Caco-2 (cell line): ENCODE data around the gene RERE. TPM values are rescaled to one million over a fixed set of nuclear protein-coding genes. Genes with fewer than 3 reads are reported as not detected.

Source experiments
- BruUV-seq: library from RNA; stranded (reverse); fragments of 400-500 nt; replicated peaks from 2 replicates; lab custom pipeline; 2021; lab: Mats Ljungman, UMichigan
- CTCF ChIA-PET: fragments of 300-600 bp; sonication (Branson Sonifier 250); formaldehyde crosslinking; loops from one replicate; lab custom pipeline; 2022; ENCODE audit warnings: antibody characterized with exemption; lab: Charles Lee
- POLR2A ChIA-PET: fragments of 300-600 bp; sonication (Branson Sonifier 250); formaldehyde crosslinking; loops from one replicate; lab custom pipeline; 2022; ENCODE audit warnings: antibody characterized with exemption; lab: Charles Lee
- DNase-seq, 2 experiments: peaks; one replicate each; pipeline versions ENCODE4 v3.0.0 to v3.0.0-alpha.2; 2020 to 2022
- H3K27me3 ChIP-seq: replicated peaks from 2 replicates; pipeline ENCODE4 v1.6.0; 2011; ENCODE audit warnings: low read length; ENCODE audit not compliant: control insufficient read depth, insufficient read depth
- H3K36me3 ChIP-seq: 2 replicates; pipeline ENCODE4 v1.5.1; 2011; ENCODE audit warnings: low read length; ENCODE audit not compliant: control insufficient read depth, insufficient read depth
- H3K4me1 ChIP-seq: fragments of 250-450 bp; sonication (Bioruptor Pico); 2 replicates; pipeline ENCODE4 v1.5.1; 2020; ENCODE audit warnings: mild to moderate bottlenecking
- H3K4me3 ChIP-seq: 2 replicates; pipeline ENCODE4 v1.5.1; 2011; ENCODE audit warnings: low read depth, mild to moderate bottlenecking, control low read depth, low read length
- H3K9me3 ChIP-seq: fragments of 250-450 bp; sonication (Bioruptor Pico); 2 replicates; pipeline ENCODE4 v1.5.1; 2020; ENCODE audit warnings: mild to moderate bottlenecking, moderate library complexity
- H3K27ac Mint-ChIP-seq: one replicate; pipeline ENCODE4 v1.8.0; 2022; ENCODE audit warnings: mixed read lengths; ENCODE audit not compliant: unreplicated experiment
- H3K27me3 Mint-ChIP-seq: one replicate; pipeline ENCODE4 v1.8.0; 2022; ENCODE audit warnings: mixed read lengths; ENCODE audit not compliant: insufficient read depth, unreplicated experiment
- H3K36me3 Mint-ChIP-seq: one replicate; pipeline ENCODE4 v1.8.0; 2022; ENCODE audit warnings: mild to moderate bottlenecking, mixed read lengths; ENCODE audit not compliant: insufficient read depth, unreplicated experiment
- H3K4me1 Mint-ChIP-seq: one replicate; pipeline ENCODE4 v1.8.0; 2022; ENCODE audit warnings: low read depth, mixed read lengths; ENCODE audit not compliant: unreplicated experiment
- H3K4me3 Mint-ChIP-seq: one replicate; pipeline ENCODE4 v1.8.0; 2022; ENCODE audit warnings: mild to moderate bottlenecking, moderate library complexity, mixed read lengths; ENCODE audit not compliant: unreplicated experiment
- H3K9me3 Mint-ChIP-seq: one replicate; pipeline ENCODE4 v1.8.0; 2022; ENCODE audit warnings: mixed read lengths; ENCODE audit not compliant: unreplicated experiment
- CTCF ChIP-seq, 2 experiments: fragments of 200-600 bp in 1 of 2; IDR thresholded peaks; 1 replicate in 1 of 2; 2 replicates in 1 of 2; pipeline versions ENCODE4 v1.5.1 to v1.8.0; 2011 to 2022; ENCODE audit warnings: antibody characterized with exemption in 1 of 2, control low read depth in 1 of 2, inconsistent platforms in 1 of 2, low read depth in 1 of 2, low read length in 1 of 2, mild to moderate bottlenecking in 1 of 2, moderate library complexity in 1 of 2; ENCODE audit not compliant: insufficient read depth in 1 of 2, severe bottlenecking in 1 of 2, unreplicated experiment in 1 of 2
- intact Hi-C: fragments of 100-400 bp; cut with micrococcal nuclease; formaldehyde crosslinking; loops from one replicate; pipeline ENCODE4 v1.10.0; 2022; ENCODE audit not compliant: unreplicated experiment
- total RNA-seq: library from RNA; stranded (reverse); gene quantifications from 2 replicates; pipeline ENCODE4 v1.2.3, GENCODE V29; 2022

The RERE gene
- total RNA-seq, 1 experiment from 2014 or later = 85.2 TPM

GRCh38 chr1:8578132-8578877 lies 239.1 kb downstream of the RERE start:
- H3K4me3 Mint-ChIP-seq = no peak overlapping the region
- no TSS peak for BruUV-seq
- Histone ChIP-seq H3K27me3 (no peaks in the 10 kb centered on the region), H3K9me3 (no peaks in the 10 kb centered on the region), H3K36me3 (no peaks in the 10 kb centered on the region), H3K4me3 (no peak overlapping the region), H3K4me1 (peaks cover 20% of the 10 kb centered on the region)
- intact Hi-C loops = no loop called here
- peaks cover 15% of the 10 kb centered on the region for H3K36me3 Mint-ChIP-seq
- TF ChIP-seq CTCF (IDR thresholded peaks at IDR 0.05; ENCODE audit: insufficient read depth in 1 of 2, low read depth in 1 of 2, low read length in 1 of 2, severe bottlenecking in 1 of 2, unreplicated experiment in 1 of 2) = no peak
- H3K27me3 Mint-ChIP-seq = no peaks in the 10 kb centered on the region
- no peak for DNase-seq
- ChIA-PET POLR2A (no interaction called here), CTCF (no interaction called here)
- H3K27ac Mint-ChIP-seq = no peak overlapping the region
- no peaks in the 10 kb centered on the region for H3K9me3 Mint-ChIP-seq
- peaks cover 6% of the 10 kb centered on the region for H3K4me1 Mint-ChIP-seq

DNA sequence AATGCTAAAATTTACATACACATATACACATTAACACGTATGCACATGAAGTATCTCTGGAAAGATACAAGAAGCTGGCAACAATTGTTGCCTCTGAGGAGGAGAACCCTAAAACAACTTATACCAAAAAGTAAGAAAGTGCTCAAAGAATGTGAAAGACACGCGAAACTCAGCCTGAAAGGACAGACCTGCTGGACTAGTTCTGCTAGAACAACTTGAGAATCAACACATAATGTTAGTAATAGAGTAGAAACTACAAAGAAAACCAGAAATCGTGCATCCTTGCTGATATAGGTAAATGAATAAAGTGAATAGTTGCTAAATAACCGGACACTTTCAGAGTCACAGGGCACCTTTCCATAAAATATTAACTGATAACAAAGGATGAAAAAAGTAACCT lies 242.5 kb downstream of the RERE start:
- DNase-seq = peak in 1 of 2 experiments; percentile 50
- BruUV-seq = no TSS peak
- TF ChIP-seq CTCF (IDR thresholded peaks at IDR 0.05; ENCODE audit: insufficient read depth in 1 of 2, low read depth in 1 of 2, low read length in 1 of 2, severe bottlenecking in 1 of 2, unreplicated experiment in 1 of 2) = no peak
- no peaks in the 10 kb centered on the region for H3K27me3 ChIP-seq
- POLR2A ChIA-PET = interaction anchor here (0.6 kb wide), 1 partner anchor 33 kb away, joined by 5 read pairs; no protein-coding TSS in a partner anchor
- H3K9me3 ChIP-seq = no peaks in the 10 kb centered on the region
- Mint-ChIP-seq H3K36me3 (peaks cover 17% of the 10 kb centered on the region), H3K4me1 (peaks cover 14% of the 10 kb centered on the region), H3K27me3 (no peaks in the 10 kb centered on the region), H3K9me3 (no peaks in the 10 kb centered on the region), H3K4me3 (no peak overlapping the region), H3K27ac (no peak overlapping the region)
- no peak overlapping the region for H3K4me3 ChIP-seq
- no peaks in the 10 kb centered on the region for H3K36me3 ChIP-seq
- intact Hi-C loops = no loop called here
- CTCF ChIA-PET = no interaction called here
- H3K4me1 ChIP-seq = peaks cover 47% of the 10 kb centered on the region

- H3K9me3 Mint-ChIP-seq = no peaks in the 10 kb centered on the region
- peaks cover 17% of the 10 kb centered on the region for H3K4me1 Mint-ChIP-seq
- POLR2A ChIA-PET = no interaction called here
- no peaks in the 10 kb centered on the region for H3K36me3 ChIP-seq
- no peaks in the 10 kb centered on the region for H3K27me3 Mint-ChIP-seq
- H3K4me3 Mint-ChIP-seq = peak overlapping the region; percentile 55
- no peak for TF ChIP-seq CTCF (IDR thresholded peaks at IDR 0.05; ENCODE audit: insufficient read depth in 1 of 2, low read depth in 1 of 2, low read length in 1 of 2, severe bottlenecking in 1 of 2, unreplicated experiment in 1 of 2)
- BruUV-seq = no TSS peak
- peaks cover 60% of the 10 kb centered on the region for H3K4me1 ChIP-seq
- H3K27ac Mint-ChIP-seq = peak overlapping the region; percentile 56
- no peaks in the 10 kb centered on the region for H3K27me3 ChIP-seq
- CTCF ChIA-PET = no interaction called here
- H3K4me3 ChIP-seq = no peak overlapping the region
- no peaks in the 10 kb centered on the region for H3K9me3 ChIP-seq
- H3K36me3 Mint-ChIP-seq = peaks cover 5% of the 10 kb centered on the region
- intact Hi-C loops = no loop called here
- DNase-seq = no peak
Measured at GRCh38 chr1:8572106-8572505, 245.3 kb downstream of the RERE start.
